ENCODE measurements around the gene WFDC8. TPM values are rescaled to one million over a fixed set of nuclear protein-coding genes. Genes with fewer than 3 reads are reported as not detected.

Gene WFDC8
- total RNA-seq, 1 donor from 2014 or later, result not detected

DNA sequence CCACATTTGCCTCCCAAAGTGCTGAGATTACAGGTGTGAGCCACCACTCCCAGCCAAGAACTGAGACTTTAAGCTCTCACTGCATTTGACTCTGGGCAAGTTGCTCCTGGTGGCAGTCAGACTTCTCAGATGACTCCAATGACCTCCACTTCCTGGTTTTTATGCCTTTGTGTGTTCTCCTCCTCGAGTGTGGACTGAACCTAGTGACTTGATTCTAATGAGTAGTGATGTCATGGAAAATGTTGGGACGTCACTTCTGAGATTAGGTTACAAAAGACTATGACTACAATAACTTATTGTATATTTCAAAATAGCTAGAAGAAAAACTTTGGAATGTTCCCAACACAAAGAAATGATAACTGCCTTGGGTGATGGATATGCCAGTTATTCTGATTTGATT is 75.7 kb downstream of the WFDC8 start:
- intact Hi-C loops (cut with micrococcal nuclease), result no loop called here

GRCh38 chr20:45502561-45502960 is 76.5 kb downstream of the WFDC8 start:
- intact Hi-C loops (cut with micrococcal nuclease), result no loop called here

More for the DNA sequence above, 75.7 kb downstream of the WFDC8 start:
- Mint-ChIP-seq H3K36me3 (ENCODE audit: low read depth) (no peaks in the 10 kb centered on the region), H3K27ac (no peak overlapping the region), H3K4me1 (ENCODE audit: low read depth) (peaks cover 14% of the 10 kb centered on the region), H3K27me3 (ENCODE audit: insufficient read depth) (peaks cover 13% of the 10 kb centered on the region), H3K9me3 (no peaks in the 10 kb centered on the region), H3K4me3 (no peak overlapping the region)
- DNase-seq (ENCODE audit: low spot score), result no peak

More at GRCh38 chr20:45502561-45502960, 76.5 kb downstream of the WFDC8 start:
- no peaks in the 10 kb centered on the region for H3K9me3 Mint-ChIP-seq
- no peak overlapping the region for H3K4me3 Mint-ChIP-seq
- no peak for DNase-seq (ENCODE audit: low spot score)
- H3K27ac Mint-ChIP-seq, result no peak overlapping the region
- peaks cover 8% of the 10 kb centered on the region for H3K4me1 Mint-ChIP-seq (ENCODE audit: low read depth)
- peaks cover 13% of the 10 kb centered on the region for H3K27me3 Mint-ChIP-seq (ENCODE audit: insufficient read depth)
- H3K36me3 Mint-ChIP-seq (ENCODE audit: low read depth), result no peaks in the 10 kb centered on the region

Other genes starting within 250 kb of the WFDC8 start
- gene SDC4, start 230.9 kb downstream of the WFDC8 start, total RNA-seq, result 220 and 222 TPM in 2 replicates
- gene SYS1, start 216.1 kb downstream of the WFDC8 start, total RNA-seq, result 25.6 and 26.4 TPM in 2 replicates
- gene TP53TG5, start 201.0 kb downstream of the WFDC8 start, total RNA-seq, result 0.07 and 0.08 TPM in 2 replicates
- gene DBNDD2, start 171.0 kb downstream of the WFDC8 start, total RNA-seq, result 21.7 and 24.6 TPM in 2 replicates
- 89.8 and 90.6 TPM in 2 replicates for gene PIGT, start 163.1 kb downstream of the WFDC8 start, total RNA-seq
- not detected in 2 replicates for gene WFDC2, start 109.5 kb downstream of the WFDC8 start, total RNA-seq
- gene SPINT3, start 63.7 kb downstream of the WFDC8 start, total RNA-seq, result not detected in 2 replicates
- not detected in 2 replicates for gene WFDC6, start 39.8 kb downstream of the WFDC8 start, total RNA-seq
- not detected in 2 replicates for gene EPPIN, start 31.9 kb downstream of the WFDC8 start, total RNA-seq
- gene WFDC10A, start 50.5 kb upstream of the WFDC8 start, total RNA-seq, result not detected in 2 replicates
- gene WFDC9, start 52.0 kb upstream of the WFDC8 start, total RNA-seq, result not detected in 2 replicates
- not detected in 2 replicates for gene WFDC11, start 91.0 kb upstream of the WFDC8 start, total RNA-seq
- gene WFDC13, start 122.8 kb upstream of the WFDC8 start, total RNA-seq, result not detected in 2 replicates
- not detected in 2 replicates for gene WFDC10B, start 125.7 kb upstream of the WFDC8 start, total RNA-seq
- not detected in 2 replicates for gene SPINT4, start 143.1 kb upstream of the WFDC8 start, total RNA-seq
- not detected in 2 replicates for gene WFDC3, start 212.6 kb upstream of the WFDC8 start, total RNA-seq
- gene DNTTIP1, start 212.7 kb upstream of the WFDC8 start, total RNA-seq, result 35.6 and 40.1 TPM in 2 replicates
- 114 and 118 TPM in 2 replicates for gene UBE2C, start 233.4 kb upstream of the WFDC8 start, total RNA-seq
- gene TNNC2, start 248.0 kb upstream of the WFDC8 start, total RNA-seq, result not detected in 2 replicates